Hepatocyte (in vitro differentiated cells): ENCODE data around the gene GARS1. TPM values are rescaled to one million over a fixed set of nuclear protein-coding genes. Genes with fewer than 3 reads are reported as not detected.
"Not testable (repeated sequence)": the region's sequence is repeated elsewhere in the genome, so short reads cannot be mapped to it uniquely, and the experiment has no call there.

Experiments used
- DNase-seq: peaks from one replicate; pipeline ENCODE4 v3.0.0-alpha.2; 2016; ENCODE audit warnings: low spot score
- H2AFZ ChIP-seq: fragments of 200-600 bp; sonication (generic); 2 replicates; pipeline ENCODE4 v1.6.0; 2016; ENCODE audit warnings: antibody characterized with exemption, mild to moderate bottlenecking
- H3K27ac ChIP-seq: fragments of 200-600 bp; sonication (generic); 2 replicates; pipeline ENCODE4 v1.5.1; 2016; ENCODE audit warnings: mild to moderate bottlenecking
- H3K27me3 ChIP-seq: fragments of 200-600 bp; sonication (generic); 2 replicates; pipeline ENCODE4 v1.6.1; 2016
- H3K36me3 ChIP-seq: fragments of 200-600 bp; sonication (generic); replicated peaks from 2 replicates; pipeline ENCODE4 v1.5.1; 2016; ENCODE audit warnings: low read depth; ENCODE audit not compliant: insufficient read depth
- H3K4me1 ChIP-seq: fragments of 200-600 bp; sonication (generic); 2 replicates; pipeline ENCODE4 v1.5.1; 2016; ENCODE audit warnings: mild to moderate bottlenecking, moderate library complexity; ENCODE audit not compliant: insufficient read depth
- H3K4me2 ChIP-seq: fragments of 200-600 bp; sonication (generic); 2 replicates; pipeline ENCODE4 v1.6.0; 2016
- H3K4me3 ChIP-seq: fragments of 200-600 bp; sonication (generic); 2 replicates; pipeline ENCODE4 v1.5.1; 2016; ENCODE audit warnings: mild to moderate bottlenecking
- H3K79me2 ChIP-seq: fragments of 200-600 bp; sonication (generic); 2 replicates; pipeline ENCODE4 v1.6.0; 2017; ENCODE audit warnings: mild to moderate bottlenecking
- H3K9me2 ChIP-seq: fragments of 200-600 bp; sonication (generic); replicated peaks from 2 replicates; pipeline ENCODE4 v1.6.0; 2017; ENCODE audit warnings: mild to moderate bottlenecking; ENCODE audit not compliant: insufficient read depth
- H3K9me3 ChIP-seq: fragments of 200-600 bp; sonication (generic); 2 replicates; pipeline ENCODE4 v1.5.1; 2016; ENCODE audit warnings: low read depth, mild to moderate bottlenecking
- H4K20me1 ChIP-seq: fragments of 200-600 bp; sonication (generic); 2 replicates; pipeline ENCODE4 v1.6.0; 2016; ENCODE audit warnings: mild to moderate bottlenecking; ENCODE audit not compliant: insufficient read depth, poor library complexity, severe bottlenecking
- EZH2 ChIP-seq: fragments of 200-600 bp; sonication (generic); IDR thresholded peaks from 2 replicates; pipeline ENCODE4 v1.6.1; 2016; ENCODE audit warnings: antibody characterized with exemption, mild to moderate bottlenecking, borderline replicate concordance
- EZH2phosphoT487 ChIP-seq: fragments of 200-600 bp; sonication (generic); IDR thresholded peaks from one replicate; pipeline ENCODE4 v1.6.1; 2018; ENCODE audit warnings: antibody characterized with exemption, mild to moderate bottlenecking, low read depth, moderate library complexity; ENCODE audit not compliant: unreplicated experiment, severe bottlenecking
- WGBS: methylation state at CpG from one replicate; pipeline ENCODE4 v1.1.6; 2016; ENCODE audit warnings: low lambda C conversion rate; ENCODE audit errors: missing lambda C conversion rate; 5-methylcytosine and 5-hydroxymethylcytosine counted together
- polyA plus RNA-seq: library from polyadenylated mRNA; unstranded; fragments of >200 nt; fragmentation: Nextera tagmentation; extraction: Ambion mirVana; gene quantifications from 2 replicates; pipeline ENCODE4 v1.2.1, GENCODE V29; 2016
- total RNA-seq: library from RNA; depleted of rRNA; stranded (reverse); fragments of >200 nt; gene quantifications from 2 replicates; pipeline ENCODE4 v1.2.3, GENCODE V29; 2014
- TF ChIP-seq, protein P1 (sequence below): fragments of 200-600 bp; sonication (generic); IDR thresholded peaks from 2 replicates; pipeline ENCODE4 v1.5.1; 2016; ENCODE audit warnings: antibody characterized with exemption, mild to moderate bottlenecking; ENCODE audit not compliant: poor library complexity

GARS1 gene
- total and polyA plus RNA-seq, 2 experiments from 2014 or later = 131 to 163 TPM

GRCh38 chr7:30584965-30585364, 9.7 kb upstream of the GARS1 start:
- DNase-seq = no peak
- Histone ChIP-seq H3K36me3 (no peaks in the 10 kb centered on the region), H3K27ac (no peak overlapping the region), H2AFZ (no peak overlapping the region), H3K4me3 (no peak overlapping the region), H3K4me1 (no peaks in the 10 kb centered on the region), H3K9me3 (no peaks in the 10 kb centered on the region), H3K4me2 (no peak overlapping the region), H3K27me3 (no peaks in the 10 kb centered on the region), H4K20me1 (no peaks in the 10 kb centered on the region), H3K79me2 (peaks cover 18% of the 10 kb centered on the region), H3K9me2 (no peaks in the 10 kb centered on the region)
- 67% methylated on average over 5 of the region's 5 CpGs for WGBS
- TF ChIP-seq, protein P1, sequence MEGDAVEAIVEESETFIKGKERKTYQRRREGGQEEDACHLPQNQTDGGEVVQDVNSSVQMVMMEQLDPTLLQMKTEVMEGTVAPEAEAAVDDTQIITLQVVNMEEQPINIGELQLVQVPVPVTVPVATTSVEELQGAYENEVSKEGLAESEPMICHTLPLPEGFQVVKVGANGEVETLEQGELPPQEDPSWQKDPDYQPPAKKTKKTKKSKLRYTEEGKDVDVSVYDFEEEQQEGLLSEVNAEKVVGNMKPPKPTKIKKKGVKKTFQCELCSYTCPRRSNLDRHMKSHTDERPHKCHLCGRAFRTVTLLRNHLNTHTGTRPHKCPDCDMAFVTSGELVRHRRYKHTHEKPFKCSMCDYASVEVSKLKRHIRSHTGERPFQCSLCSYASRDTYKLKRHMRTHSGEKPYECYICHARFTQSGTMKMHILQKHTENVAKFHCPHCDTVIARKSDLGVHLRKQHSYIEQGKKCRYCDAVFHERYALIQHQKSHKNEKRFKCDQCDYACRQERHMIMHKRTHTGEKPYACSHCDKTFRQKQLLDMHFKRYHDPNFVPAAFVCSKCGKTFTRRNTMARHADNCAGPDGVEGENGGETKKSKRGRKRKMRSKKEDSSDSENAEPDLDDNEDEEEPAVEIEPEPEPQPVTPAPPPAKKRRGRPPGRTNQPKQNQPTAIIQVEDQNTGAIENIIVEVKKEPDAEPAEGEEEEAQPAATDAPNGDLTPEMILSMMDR = no peak
- TF ChIP-seq EZH2 (no peak), EZH2phosphoT487 (no peak)

DNA sequence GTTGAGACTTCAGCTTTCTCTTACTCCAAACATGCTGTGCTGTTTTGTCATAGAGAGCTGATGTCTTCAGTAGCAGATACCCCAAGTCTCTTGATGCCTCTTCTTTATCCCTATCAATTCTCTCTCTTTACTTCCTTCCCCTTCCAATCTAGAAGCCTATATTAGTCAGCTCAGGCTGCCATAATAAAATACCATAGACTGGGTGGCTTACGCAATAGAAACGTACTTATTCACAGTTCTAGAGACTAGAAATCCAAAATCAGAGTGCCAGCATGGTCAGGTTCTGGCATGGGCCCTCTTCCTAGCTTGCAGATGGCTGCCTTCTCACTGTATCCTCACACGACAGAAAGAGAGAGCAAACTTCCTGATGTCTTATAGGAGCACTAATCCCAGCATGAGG, 9.0 kb upstream of the GARS1 start:
- Histone ChIP-seq H3K4me3 (no peak overlapping the region), H3K4me2 (no peak overlapping the region), H3K27ac (no peak overlapping the region), H2AFZ (no peak overlapping the region), H3K27me3 (no peaks in the 10 kb centered on the region), H3K9me3 (no peaks in the 10 kb centered on the region), H3K79me2 (peaks cover 22% of the 10 kb centered on the region), H3K36me3 (no peaks in the 10 kb centered on the region), H4K20me1 (no peaks in the 10 kb centered on the region), H3K4me1 (no peaks in the 10 kb centered on the region), H3K9me2 (no peaks in the 10 kb centered on the region)
- 98% methylated on average over 3 of the region's 3 CpGs for WGBS
- no peak for DNase-seq
- TF ChIP-seq, protein P1 = no peak
- TF ChIP-seq EZH2 = no peak

DNA sequence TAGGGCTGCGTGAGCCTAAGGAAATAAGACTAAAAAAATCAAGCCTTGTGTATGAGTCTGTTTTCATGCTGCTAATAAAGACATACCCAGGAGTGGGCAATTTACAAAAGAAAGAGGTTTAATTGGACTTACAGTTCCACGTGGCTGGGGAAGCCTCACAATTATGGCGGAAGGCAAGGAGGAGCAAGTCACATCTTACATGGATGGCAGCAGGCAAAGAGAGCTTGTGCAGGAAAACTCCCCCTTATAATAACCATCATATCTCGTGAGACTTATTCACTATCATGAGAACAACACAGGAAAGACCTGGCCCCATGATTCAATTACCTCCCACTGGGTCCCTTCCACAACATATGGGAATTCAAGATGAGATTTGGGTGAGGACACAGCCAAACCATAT, 7.1 kb upstream of the GARS1 start:
- H3K9me3 ChIP-seq, H3K4me2 ChIP-seq, DNase-seq, H3K36me3 ChIP-seq, H3K4me1 ChIP-seq, H3K4me3 ChIP-seq, H4K20me1 ChIP-seq, H3K27ac ChIP-seq, H3K9me2 ChIP-seq, H3K27me3 ChIP-seq, H2AFZ ChIP-seq: not testable (repeated sequence)
- peaks cover 40% of the 10 kb centered on the region for H3K79me2 ChIP-seq
- WGBS = 95% methylated on average over 4 of the region's 4 CpGs

DNA sequence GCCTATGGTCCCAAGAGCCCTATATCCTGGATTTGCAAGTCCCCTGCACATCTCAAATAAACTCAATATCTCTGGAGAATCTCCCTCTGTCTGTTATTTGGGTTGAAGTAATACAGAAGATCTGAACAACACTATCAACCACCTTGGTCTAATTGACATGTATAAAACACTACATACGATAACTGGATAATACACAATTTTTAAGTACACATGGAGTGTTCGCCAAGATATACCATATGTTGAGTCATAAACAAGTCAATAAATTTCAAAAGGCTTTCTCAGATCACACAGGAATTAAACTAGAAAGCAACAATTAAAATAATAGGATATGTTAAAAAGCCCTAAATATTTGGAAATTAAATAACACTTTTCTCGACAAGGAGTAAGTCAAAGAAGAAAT, 5.6 kb upstream of the GARS1 start:
- no peak for TF ChIP-seq EZH2phosphoT487
- TF ChIP-seq EZH2 = no peak
- TF ChIP-seq, protein P1 = no peak
- H3K79me2 ChIP-seq = peaks cover 48% of the 10 kb centered on the region
- 91% methylated on average over 3 of the region's 3 CpGs for WGBS

More for the DNA sequence above, 5.6 kb upstream of the GARS1 start:
- Histone ChIP-seq H3K36me3 (no peaks in the 10 kb centered on the region), H3K4me2 (no peak overlapping the region), H4K20me1 (no peaks in the 10 kb centered on the region), H3K9me3 (no peaks in the 10 kb centered on the region), H3K4me3 (no peak overlapping the region), H3K27me3 (no peaks in the 10 kb centered on the region), H3K27ac (no peak overlapping the region), H3K9me2 (no peaks in the 10 kb centered on the region), H2AFZ (no peak overlapping the region), H3K4me1 (no peaks in the 10 kb centered on the region)
- DNase-seq = no peak
